Colonic mucosa (tissue), 4 donors: ENCODE measurements around the gene CAMTA1. TPM values are rescaled to one million over a fixed set of nuclear protein-coding genes. Genes with fewer than 3 reads are reported as not detected.

Experiments used
- DNase-seq: peaks from one replicate; pipeline ENCODE4 v3.0.0-alpha.2; 2020
- H3K27ac ChIP-seq: fragments of 200-600 bp; one replicate; pipeline ENCODE4 v1.8.0; 2021
- H3K27me3 ChIP-seq: fragments of 200-600 bp; one replicate; pipeline ENCODE4 v1.8.0; 2021
- H3K36me3 ChIP-seq: fragments of 200-600 bp; one replicate; pipeline ENCODE4 v1.8.0; 2021
- H3K4me1 ChIP-seq: fragments of 200-600 bp; one replicate; pipeline ENCODE4 v1.8.0; 2021; ENCODE audit warnings: mild to moderate bottlenecking
- H3K4me3 ChIP-seq: fragments of 200-600 bp; one replicate; pipeline ENCODE4 v1.8.0; 2021
- H3K9ac ChIP-seq, 2 donors: one replicate each; pipeline ENCODE4 v1.7.0; 2013; ENCODE audit warnings: control low read depth in 2 of 2, low read depth in 2 of 2, low read length in 2 of 2
- H3K9me3 ChIP-seq: fragments of 200-600 bp; one replicate; pipeline ENCODE4 v1.8.0; 2021
- CTCF ChIP-seq: fragments of 200-600 bp; IDR thresholded peaks from one replicate; pipeline ENCODE4 v1.8.0; 2022; ENCODE audit warnings: antibody characterized with exemption, mild to moderate bottlenecking
- intact Hi-C: fragments of 100-400 bp; cut with DNase I; formaldehyde crosslinking; loops from one replicate; pipeline ENCODE4 v1.14.1; 2022
- total RNA-seq, 2 donors: library from RNA; stranded (reverse); fragmentation: NEBNext Ultra II Directional in 1 of 2; extraction: Animal tissue kit (Norgen Biotek cat#: 25700) in 1 of 2; gene quantifications; one replicate each; pipeline ENCODE4 v1.2.1, GENCODE V29; 2021
- donor health status: healthy.
- donor health status: DM: no; HTN: no; CAD: no.
- donor health status: DM: no; HTN: no; CAD: no.

The CAMTA1 gene
- total RNA-seq, 2 donors from 2014 or later, result 76.8 to 92.8 TPM

GRCh38 chr1:6893388-6893787 is 108.1 kb downstream of the CAMTA1 start:
- Histone ChIP-seq H3K4me1 (no peaks in the 10 kb centered on the region), H3K27ac (no peak overlapping the region), H3K27me3 (no peaks in the 10 kb centered on the region), H3K9me3 (no peaks in the 10 kb centered on the region), H3K4me3 (no peak overlapping the region), H3K36me3 (no peaks in the 10 kb centered on the region), H3K9ac (no peak overlapping the region)
- intact Hi-C loops, result loop anchor here (10.0 kb wide), 1 partner anchor 169 kb away; no protein-coding TSS in a partner anchor
- TF ChIP-seq CTCF, result no peak
- no peak for DNase-seq

- no peaks in the 10 kb centered on the region for H3K9me3 ChIP-seq
- H3K4me1 ChIP-seq, result peaks cover 4% of the 10 kb centered on the region
- H3K36me3 ChIP-seq, result no peaks in the 10 kb centered on the region
- no peak for TF ChIP-seq CTCF
- intact Hi-C loops, result loop anchor here (10.0 kb wide), 1 partner anchor 172 kb away; no protein-coding TSS in a partner anchor
- no peaks in the 10 kb centered on the region for H3K27me3 ChIP-seq
- no peak overlapping the region for H3K4me3 ChIP-seq
- no peak overlapping the region for H3K9ac ChIP-seq
- no peak for DNase-seq
- no peak overlapping the region for H3K27ac ChIP-seq
Observed at GRCh38 chr1:6897138-6897537, 111.9 kb downstream of the CAMTA1 start.

DNA sequence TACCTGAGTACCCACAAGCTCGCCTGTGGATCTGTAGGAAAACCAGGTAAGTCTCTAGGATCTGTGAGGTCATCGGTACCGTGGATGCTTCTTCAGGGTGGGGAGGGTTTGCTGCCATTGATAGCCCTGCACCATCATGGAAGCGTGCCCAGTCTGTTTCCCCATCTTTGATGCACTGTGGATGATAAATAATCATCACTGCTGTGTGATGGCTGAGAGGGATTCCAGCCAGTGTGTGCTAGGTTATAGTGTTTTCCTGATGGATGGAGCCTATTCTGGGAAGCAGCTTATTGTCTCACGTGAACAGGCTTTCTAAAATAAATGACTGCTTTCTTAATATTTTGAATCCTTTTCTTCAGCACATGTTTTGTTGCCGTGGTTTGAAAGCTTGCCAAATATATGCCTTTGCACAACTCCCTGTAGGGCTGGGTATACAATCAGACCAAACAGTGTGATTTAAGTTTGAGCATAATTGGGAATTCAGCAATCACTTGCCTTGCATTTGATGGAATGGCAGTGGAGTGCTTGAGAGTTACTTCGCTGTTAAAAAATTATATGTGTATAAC is 113.8 kb downstream of the CAMTA1 start:
- Histone ChIP-seq H3K9me3 (no peaks in the 10 kb centered on the region), H3K4me3 (no peak overlapping the region), H3K27ac (no peak overlapping the region), H3K9ac (no peak overlapping the region), H3K27me3 (no peaks in the 10 kb centered on the region), H3K4me1 (peaks cover 4% of the 10 kb centered on the region), H3K36me3 (no peaks in the 10 kb centered on the region)
- no peak for DNase-seq
- intact Hi-C loops, result loop anchor here (10.0 kb wide), 1 partner anchor 174 kb away; no protein-coding TSS in a partner anchor
- TF ChIP-seq CTCF, result no peak

DNA sequence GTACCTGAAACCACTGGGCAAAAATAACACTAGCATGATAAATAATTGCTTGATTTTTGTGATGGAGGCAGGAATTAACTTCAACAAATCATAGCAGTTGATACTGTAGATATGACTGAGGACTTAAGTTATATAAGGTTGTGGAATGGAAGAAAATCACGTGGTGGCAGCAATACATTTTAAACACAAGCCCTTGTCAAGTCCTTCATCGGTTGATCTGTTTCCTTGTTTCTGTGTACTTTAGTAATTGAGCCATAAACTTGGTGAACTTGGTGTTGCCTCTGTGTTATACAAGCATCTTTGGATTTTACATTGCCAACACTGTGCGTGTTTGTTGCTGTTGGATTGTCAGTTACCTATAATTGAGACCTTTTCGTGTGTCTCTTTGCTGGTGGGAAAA is 114.4 kb downstream of the CAMTA1 start:
- no peak for TF ChIP-seq CTCF
- Histone ChIP-seq H3K9ac (peak overlapping the region in 1 of 2 donors; percentile 30), H3K27me3 (no peaks in the 10 kb centered on the region), H3K4me1 (peaks cover 4% of the 10 kb centered on the region), H3K4me3 (no peak overlapping the region), H3K9me3 (no peaks in the 10 kb centered on the region), H3K36me3 (no peaks in the 10 kb centered on the region), H3K27ac (peak overlapping the region; percentile 39)
- intact Hi-C loops, result loop anchor here (10.0 kb wide), 1 partner anchor 175 kb away; no protein-coding TSS in a partner anchor
- DNase-seq, result peak; percentile 36

DNA sequence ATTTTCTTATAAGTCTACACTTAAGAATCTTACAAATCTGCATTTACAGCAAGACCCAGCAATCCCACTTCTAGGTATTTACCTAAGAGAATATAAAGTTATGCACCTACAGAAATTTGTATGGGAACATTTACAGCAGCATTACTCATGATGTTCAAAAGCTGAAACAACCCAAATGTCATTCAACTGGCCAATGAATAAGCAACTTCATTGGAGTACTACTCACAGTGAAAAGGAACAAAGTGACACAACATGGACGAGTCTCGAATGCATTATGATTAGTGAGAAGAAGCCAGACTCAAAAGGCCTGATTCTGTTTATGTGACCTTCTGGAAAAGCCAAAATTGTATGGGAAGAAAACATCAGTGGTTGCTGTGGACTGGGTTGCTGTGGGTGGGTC is 116.9 kb downstream of the CAMTA1 start:
- TF ChIP-seq CTCF, result no peak
- intact Hi-C loops, result no loop called here
- Histone ChIP-seq H3K4me1 (peaks cover 4% of the 10 kb centered on the region), H3K9me3 (no peaks in the 10 kb centered on the region), H3K4me3 (no peak overlapping the region), H3K27ac (no peak overlapping the region), H3K36me3 (no peaks in the 10 kb centered on the region), H3K27me3 (no peaks in the 10 kb centered on the region), H3K9ac (no peak overlapping the region)
- DNase-seq, result no peak
